HFFc6 (cell line): ENCODE data around the gene FADD. TPM values are rescaled to one million over a fixed set of nuclear protein-coding genes. Genes with fewer than 3 reads are reported as not detected.

Source experiments
- DNase-seq: peaks from one replicate; pipeline ENCODE4 v3.0.0-alpha.2; 2018
- H3K27ac Mint-ChIP-seq: 2 replicates; pipeline ENCODE4 v1.8.0; 2020; ENCODE audit warnings: mild to moderate bottlenecking, mixed read lengths
- H3K27me3 Mint-ChIP-seq: 2 replicates; pipeline ENCODE4 v1.8.0; 2021; ENCODE audit warnings: mild to moderate bottlenecking, moderate library complexity, mixed read lengths; ENCODE audit not compliant: insufficient read depth
- H3K36me3 Mint-ChIP-seq: 2 replicates; pipeline ENCODE4 v1.8.0; 2021; ENCODE audit warnings: low read depth, mixed read lengths
- H3K4me1 Mint-ChIP-seq: 2 replicates; pipeline ENCODE4 v1.8.0; 2020; ENCODE audit warnings: low read depth, mixed read lengths
- H3K4me3 Mint-ChIP-seq: 2 replicates; pipeline ENCODE4 v1.8.0; 2020; ENCODE audit warnings: mild to moderate bottlenecking, moderate library complexity, mixed read lengths
- H3K9me3 Mint-ChIP-seq: 2 replicates; pipeline ENCODE4 v1.8.0; 2020; ENCODE audit warnings: mild to moderate bottlenecking, mixed read lengths
- long read RNA-seq: library from polyadenylated mRNA; unstranded; transcript quantifications from one replicate; pipeline ENCODE4 v2.0.0, GENCODE V29; 2019
- total RNA-seq, 6 experiments: library from RNA; stranded (reverse); fragmentation: NEBNext Ultra II Directional; extraction: Animal tissue kit (Norgen Biotek cat#: 25700); gene quantifications; 2 replicates in 1 of 6; 3 replicates in 5 of 6; pipeline ENCODE4 v1.2.3, GENCODE V29; 2021
- TF ChIP-seq, protein P1 (sequence below): fragments of 200-600 bp; sonication (generic); IDR thresholded peaks from 2 replicates; pipeline ENCODE4 v1.5.0; 2021; ENCODE audit warnings: antibody characterized with exemption, mild to moderate bottlenecking

FADD gene, protein sequence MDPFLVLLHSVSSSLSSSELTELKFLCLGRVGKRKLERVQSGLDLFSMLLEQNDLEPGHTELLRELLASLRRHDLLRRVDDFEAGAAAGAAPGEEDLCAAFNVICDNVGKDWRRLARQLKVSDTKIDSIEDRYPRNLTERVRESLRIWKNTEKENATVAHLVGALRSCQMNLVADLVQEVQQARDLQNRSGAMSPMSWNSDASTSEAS
- 10 to 100 TPM; 25.8 to 32.2 (median 28.1) TPM for total RNA-seq
- long read RNA-seq, transcript FADD-201 (2 exons, 1,841 nt), result major isoform, 42 of 42 reads
- long read RNA-seq, partial matches to known transcripts, result 0 of 42 reads
- long read RNA-seq, other reads (novel, unspliced or antisense), result 0 of 42 reads

DNA sequence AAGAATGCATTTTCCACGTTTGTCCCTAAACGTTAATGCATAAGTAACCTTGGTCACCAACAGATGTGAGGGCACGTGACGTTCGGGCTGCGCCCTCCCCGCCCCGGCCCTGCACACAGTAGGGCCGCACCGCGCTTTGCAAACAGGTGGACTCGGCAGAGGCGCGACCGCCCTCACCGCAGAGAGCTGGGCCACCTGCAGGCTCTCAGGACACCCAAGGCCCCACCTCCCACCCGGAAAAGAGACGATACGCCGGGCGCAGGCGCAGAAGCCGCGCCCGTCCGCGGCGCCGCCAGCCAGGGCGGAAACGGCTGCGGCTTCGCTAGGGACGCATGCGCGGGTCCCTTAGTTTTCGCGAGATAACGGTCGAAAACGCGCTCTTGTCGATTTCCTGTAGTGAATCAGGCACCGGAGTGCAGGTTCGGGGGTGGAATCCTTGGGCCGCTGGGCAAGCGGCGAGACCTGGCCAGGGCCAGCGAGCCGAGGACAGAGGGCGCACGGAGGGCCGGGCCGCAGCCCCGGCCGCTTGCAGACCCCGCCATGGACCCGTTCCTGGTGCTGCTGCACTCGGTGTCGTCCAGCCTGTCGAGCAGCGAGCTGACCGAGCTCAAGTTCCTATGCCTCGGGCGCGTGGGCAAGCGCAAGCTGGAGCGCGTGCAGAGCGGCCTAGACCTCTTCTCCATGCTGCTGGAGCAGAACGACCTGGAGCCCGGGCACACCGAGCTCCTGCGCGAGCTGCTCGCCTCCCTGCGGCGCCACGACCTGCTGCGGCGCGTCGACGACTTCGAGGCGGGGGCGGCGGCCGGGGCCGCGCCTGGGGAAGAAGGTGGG, at the start of gene FADD:
Gene FADD (plus strand): TSS at position 377 of the 831 bp plus-strand sequence. CDS start 164 bp downstream, at position 541.
- TF ChIP-seq, protein P1, sequence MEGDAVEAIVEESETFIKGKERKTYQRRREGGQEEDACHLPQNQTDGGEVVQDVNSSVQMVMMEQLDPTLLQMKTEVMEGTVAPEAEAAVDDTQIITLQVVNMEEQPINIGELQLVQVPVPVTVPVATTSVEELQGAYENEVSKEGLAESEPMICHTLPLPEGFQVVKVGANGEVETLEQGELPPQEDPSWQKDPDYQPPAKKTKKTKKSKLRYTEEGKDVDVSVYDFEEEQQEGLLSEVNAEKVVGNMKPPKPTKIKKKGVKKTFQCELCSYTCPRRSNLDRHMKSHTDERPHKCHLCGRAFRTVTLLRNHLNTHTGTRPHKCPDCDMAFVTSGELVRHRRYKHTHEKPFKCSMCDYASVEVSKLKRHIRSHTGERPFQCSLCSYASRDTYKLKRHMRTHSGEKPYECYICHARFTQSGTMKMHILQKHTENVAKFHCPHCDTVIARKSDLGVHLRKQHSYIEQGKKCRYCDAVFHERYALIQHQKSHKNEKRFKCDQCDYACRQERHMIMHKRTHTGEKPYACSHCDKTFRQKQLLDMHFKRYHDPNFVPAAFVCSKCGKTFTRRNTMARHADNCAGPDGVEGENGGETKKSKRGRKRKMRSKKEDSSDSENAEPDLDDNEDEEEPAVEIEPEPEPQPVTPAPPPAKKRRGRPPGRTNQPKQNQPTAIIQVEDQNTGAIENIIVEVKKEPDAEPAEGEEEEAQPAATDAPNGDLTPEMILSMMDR, result no peak; the same call in 1 of the 2 replicates
- Mint-ChIP-seq H3K36me3 (peaks cover 20% of the 10 kb centered on the region), H3K27ac (peak within 1 kb of the TSS; percentile 95), H3K4me3 (peak within 1 kb of the TSS; percentile 92), H3K27me3 (peaks cover 5% of the 10 kb centered on the region; the same call in 1 of the 2 replicates), H3K9me3 (no peaks in the 10 kb centered on the region), H3K4me1 (peaks cover 39% of the 10 kb centered on the region)
- DNase-seq, result peak; percentile 90

DNA sequence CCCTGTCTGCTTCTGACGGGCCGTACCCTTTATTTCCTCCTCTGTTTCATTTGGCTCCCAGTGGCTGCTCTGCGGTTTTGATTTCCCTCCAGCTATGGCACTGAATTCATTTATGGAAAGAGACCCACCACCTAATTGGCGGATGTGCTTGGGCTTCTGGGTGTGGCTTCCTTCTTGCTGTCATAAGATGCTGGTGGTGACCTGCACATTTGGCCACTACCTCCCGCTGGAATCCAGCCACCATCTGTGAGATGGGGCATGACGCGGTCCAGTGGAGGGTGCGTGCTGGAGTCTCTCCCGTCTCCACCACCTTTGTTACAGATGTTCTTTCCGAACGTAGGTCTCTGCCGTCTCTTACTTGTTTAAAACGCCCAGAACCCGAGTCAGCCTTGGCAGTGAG, 47.7 kb upstream of the FADD start:
- Mint-ChIP-seq H3K4me1 (no peaks in the 10 kb centered on the region), H3K27ac (no peak overlapping the region), H3K4me3 (no peak overlapping the region), H3K9me3 (no peaks in the 10 kb centered on the region), H3K36me3 (no peaks in the 10 kb centered on the region), H3K27me3 (peaks cover 37% of the 10 kb centered on the region)
- no peak for DNase-seq
- TF ChIP-seq, protein P1, result no peak

DNA sequence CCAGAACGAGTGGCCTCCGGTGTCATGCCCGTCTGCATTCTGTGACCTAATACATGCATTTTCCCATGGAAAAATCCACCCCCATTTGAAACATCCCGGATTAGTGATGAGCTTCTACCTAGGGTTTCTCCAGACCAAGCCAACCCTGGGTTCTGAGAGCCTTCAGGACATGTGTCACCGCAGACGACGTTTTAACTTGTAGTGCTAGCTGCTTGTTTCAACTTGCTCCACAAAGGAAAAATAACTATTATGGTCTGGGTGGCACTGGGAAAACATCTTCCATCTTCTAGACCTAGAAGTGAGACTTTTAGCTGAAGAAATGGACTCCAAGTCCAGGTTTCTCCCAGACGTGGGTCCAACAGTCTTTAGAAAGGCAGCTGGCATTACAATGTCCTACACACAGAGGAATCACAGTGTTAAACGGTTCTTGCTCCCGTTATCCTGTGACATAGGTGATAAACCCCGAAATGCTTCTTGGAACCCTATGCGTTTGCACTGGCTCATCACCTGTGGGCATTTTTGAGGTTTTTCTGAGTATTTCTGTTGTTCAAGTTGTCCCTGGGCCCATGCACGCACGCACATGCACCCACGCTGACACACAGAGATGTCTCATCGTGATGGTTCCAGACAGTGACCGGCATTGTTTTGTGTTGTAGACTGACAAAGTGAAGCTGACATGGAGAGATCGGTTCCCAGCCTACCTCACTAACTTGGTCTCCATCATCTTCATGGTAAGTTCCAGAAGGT, 46.6 kb upstream of the FADD start:
- Mint-ChIP-seq H3K27me3 (peaks cover 37% of the 10 kb centered on the region), H3K4me1 (no peaks in the 10 kb centered on the region), H3K9me3 (no peaks in the 10 kb centered on the region), H3K4me3 (no peak overlapping the region), H3K36me3 (no peaks in the 10 kb centered on the region), H3K27ac (no peak overlapping the region)
- TF ChIP-seq, protein P1, result no peak
- no peak for DNase-seq

DNA sequence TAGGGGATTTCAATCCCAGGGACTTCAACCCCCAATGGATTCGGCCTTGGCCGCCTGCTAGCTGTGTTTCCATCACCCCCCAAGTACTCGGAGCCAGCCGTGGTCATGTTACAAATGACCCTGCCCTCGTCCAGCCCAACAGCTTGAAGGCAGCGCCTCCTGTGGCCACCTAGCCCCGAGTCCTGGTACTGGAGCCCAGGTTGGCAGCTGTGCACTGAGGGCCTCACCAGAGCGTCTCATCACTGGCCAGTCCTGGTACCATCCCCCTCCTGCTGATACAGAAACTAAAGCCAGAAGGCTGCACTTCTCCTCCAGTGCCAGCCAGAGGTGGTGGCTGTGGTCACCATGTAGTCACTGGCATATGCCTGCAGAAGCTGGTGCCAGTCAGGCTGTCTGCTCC, 44.9 kb upstream of the FADD start:
- no peaks in the 10 kb centered on the region for H3K36me3 Mint-ChIP-seq
- no peaks in the 10 kb centered on the region for H3K4me1 Mint-ChIP-seq
- TF ChIP-seq, protein P1, result peak; percentile 67
- no peak overlapping the region for H3K27ac Mint-ChIP-seq
- H3K4me3 Mint-ChIP-seq, result no peak overlapping the region
- no peaks in the 10 kb centered on the region for H3K9me3 Mint-ChIP-seq
- DNase-seq, result peak; percentile 1
- H3K27me3 Mint-ChIP-seq, result peaks cover 24% of the 10 kb centered on the region

DNA sequence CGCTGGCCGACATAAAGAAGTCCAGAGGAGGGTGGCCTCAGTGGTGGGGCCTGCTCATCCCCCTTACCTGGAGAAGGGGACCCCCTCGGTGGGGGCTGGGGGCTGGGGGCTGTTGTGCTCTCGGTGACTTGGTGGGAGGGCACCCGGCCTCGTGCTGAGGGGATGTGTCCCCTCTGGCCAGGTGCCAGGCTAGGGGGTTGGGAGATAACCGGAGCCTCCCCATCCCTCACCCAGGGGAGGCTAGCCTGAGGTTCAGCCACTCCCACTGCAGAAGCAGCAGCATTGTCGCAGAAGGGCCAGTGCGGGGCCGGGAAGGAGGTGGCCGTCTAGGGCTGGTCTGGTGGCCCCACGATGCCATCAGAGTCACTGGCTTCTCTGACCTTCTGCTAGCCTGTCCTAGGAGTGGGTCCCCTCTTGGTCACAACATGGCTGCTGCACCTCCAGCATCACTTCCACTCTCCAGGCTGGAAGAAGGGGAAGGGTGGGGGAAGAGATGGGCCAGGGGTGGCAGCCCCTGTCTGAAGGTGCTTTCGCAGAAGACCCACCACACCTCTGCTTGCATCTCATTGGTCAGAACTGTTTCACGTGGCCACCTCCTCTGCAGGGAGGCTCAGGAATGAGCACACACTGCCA, 44.2 kb upstream of the FADD start:
- H3K9me3 Mint-ChIP-seq, result no peaks in the 10 kb centered on the region
- no peak for DNase-seq
- H3K27ac Mint-ChIP-seq, result no peak overlapping the region
- peaks cover 19% of the 10 kb centered on the region for H3K27me3 Mint-ChIP-seq
- H3K4me3 Mint-ChIP-seq, result no peak overlapping the region
- no peaks in the 10 kb centered on the region for H3K4me1 Mint-ChIP-seq
- H3K36me3 Mint-ChIP-seq, result no peaks in the 10 kb centered on the region
- TF ChIP-seq, protein P1, result no peak
